Measurements from ENCODE around the gene CBLB.

The CBLB gene

DNA sequence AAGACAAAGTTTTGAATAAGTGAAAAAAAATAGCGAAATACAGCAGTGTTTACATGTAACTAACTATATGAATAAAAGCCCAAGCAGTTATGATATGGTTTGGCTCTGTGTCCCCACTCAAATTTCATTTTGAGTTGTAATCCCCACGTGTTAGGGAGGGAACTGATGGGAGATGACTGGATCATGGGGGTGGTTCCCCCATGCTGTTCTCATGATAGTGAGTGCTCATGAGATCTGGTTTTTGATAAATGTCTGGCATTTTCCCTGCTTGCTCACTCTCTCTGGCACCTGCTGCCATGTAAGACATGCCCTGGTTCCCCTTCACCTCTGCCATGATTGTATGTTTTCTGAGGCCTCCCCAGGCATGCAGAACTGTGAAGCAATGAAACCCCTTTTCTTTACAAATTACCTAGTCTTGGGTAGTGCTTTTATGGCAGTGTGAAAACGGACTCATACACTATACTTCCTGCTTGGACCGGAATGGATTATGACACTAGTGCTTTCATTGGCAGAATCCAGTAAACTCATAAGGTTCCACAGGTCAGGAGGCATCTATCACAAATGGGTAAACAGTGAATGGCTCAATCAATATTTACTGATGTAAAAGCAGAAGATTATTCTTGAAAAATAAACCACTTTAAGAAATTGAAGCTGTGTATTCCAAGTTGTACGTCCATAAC, 192.1 kb downstream of the CBLB start:
- TF ChIP-seq POLR2AphosphoS5 (IDR thresholded peaks at IDR 0.05; ENCODE audit: low read depth, low read length) (no peak), FOXP2 (optimal IDR thresholded peaks at IDR 0.05; ENCODE audit: borderline replicate concordance, extremely low read depth, extremely low read length, insufficient read depth) (no peak), SIN3A (IDR thresholded peaks at IDR 0.05; ENCODE audit: borderline replicate concordance, insufficient read depth, low read length) (no peak), TAF1 (IDR thresholded peaks at IDR 0.05; ENCODE audit: borderline replicate concordance, insufficient read depth, low read length) (no peak)

DNA sequence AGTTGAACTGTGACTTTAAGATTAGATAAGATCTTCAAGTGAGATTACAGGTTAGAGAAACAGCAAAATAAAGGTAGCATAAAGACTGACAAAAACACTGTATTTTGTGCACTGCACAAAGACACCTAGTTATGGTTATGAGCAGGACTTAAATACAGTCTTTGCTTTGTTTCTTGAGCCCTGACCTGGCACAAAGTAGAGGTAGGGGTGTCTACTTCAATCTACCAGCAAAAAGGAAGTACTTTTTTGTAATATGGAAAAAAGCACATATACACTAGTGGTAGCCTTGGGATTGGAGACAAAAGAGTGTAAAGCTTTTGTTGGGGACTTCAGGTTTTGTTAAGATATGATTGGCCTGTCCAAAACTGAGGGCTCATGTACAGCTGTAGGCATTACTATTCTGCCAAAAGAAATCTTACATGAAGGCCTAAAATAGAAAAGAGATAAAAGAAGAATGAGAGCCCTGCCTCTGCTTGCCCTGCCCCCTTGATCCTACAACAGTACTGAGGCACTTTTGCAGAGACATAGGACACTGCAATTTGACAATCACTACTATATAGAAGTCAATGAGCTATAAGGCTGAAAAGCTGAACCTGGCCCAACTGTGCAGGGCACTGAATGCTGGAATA, 194.3 kb downstream of the CBLB start:
- no peak for TF ChIP-seq SIN3A (IDR thresholded peaks at IDR 0.05; ENCODE audit: borderline replicate concordance, insufficient read depth, low read length)
- no peak for TF ChIP-seq POLR2AphosphoS5 (IDR thresholded peaks at IDR 0.05; ENCODE audit: low read depth, low read length)
- TF ChIP-seq, protein P1, sequence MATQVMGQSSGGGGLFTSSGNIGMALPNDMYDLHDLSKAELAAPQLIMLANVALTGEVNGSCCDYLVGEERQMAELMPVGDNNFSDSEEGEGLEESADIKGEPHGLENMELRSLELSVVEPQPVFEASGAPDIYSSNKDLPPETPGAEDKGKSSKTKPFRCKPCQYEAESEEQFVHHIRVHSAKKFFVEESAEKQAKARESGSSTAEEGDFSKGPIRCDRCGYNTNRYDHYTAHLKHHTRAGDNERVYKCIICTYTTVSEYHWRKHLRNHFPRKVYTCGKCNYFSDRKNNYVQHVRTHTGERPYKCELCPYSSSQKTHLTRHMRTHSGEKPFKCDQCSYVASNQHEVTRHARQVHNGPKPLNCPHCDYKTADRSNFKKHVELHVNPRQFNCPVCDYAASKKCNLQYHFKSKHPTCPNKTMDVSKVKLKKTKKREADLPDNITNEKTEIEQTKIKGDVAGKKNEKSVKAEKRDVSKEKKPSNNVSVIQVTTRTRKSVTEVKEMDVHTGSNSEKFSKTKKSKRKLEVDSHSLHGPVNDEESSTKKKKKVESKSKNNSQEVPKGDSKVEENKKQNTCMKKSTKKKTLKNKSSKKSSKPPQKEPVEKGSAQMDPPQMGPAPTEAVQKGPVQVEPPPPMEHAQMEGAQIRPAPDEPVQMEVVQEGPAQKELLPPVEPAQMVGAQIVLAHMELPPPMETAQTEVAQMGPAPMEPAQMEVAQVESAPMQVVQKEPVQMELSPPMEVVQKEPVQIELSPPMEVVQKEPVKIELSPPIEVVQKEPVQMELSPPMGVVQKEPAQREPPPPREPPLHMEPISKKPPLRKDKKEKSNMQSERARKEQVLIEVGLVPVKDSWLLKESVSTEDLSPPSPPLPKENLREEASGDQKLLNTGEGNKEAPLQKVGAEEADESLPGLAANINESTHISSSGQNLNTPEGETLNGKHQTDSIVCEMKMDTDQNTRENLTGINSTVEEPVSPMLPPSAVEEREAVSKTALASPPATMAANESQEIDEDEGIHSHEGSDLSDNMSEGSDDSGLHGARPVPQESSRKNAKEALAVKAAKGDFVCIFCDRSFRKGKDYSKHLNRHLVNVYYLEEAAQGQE (IDR thresholded peaks at IDR 0.05; ENCODE audit: insufficient read depth in 1 of 2, low read depth in 2 of 2, low read length in 2 of 2): no peak
- no peak for TF ChIP-seq FOXP2 (optimal IDR thresholded peaks at IDR 0.05; ENCODE audit: borderline replicate concordance, extremely low read depth, extremely low read length, insufficient read depth)
- TF ChIP-seq TAF1 (IDR thresholded peaks at IDR 0.05; ENCODE audit: borderline replicate concordance, insufficient read depth, low read length): no peak

- TF ChIP-seq POLR2AphosphoS5 (IDR thresholded peaks at IDR 0.05; ENCODE audit: low read depth, low read length) (no peak), TAF1 (IDR thresholded peaks at IDR 0.05; ENCODE audit: borderline replicate concordance, insufficient read depth, low read length) (no peak), SIN3A (IDR thresholded peaks at IDR 0.05; ENCODE audit: borderline replicate concordance, insufficient read depth, low read length) (no peak), FOXP2 (optimal IDR thresholded peaks at IDR 0.05; ENCODE audit: borderline replicate concordance, extremely low read depth, extremely low read length, insufficient read depth) (no peak)
- TF ChIP-seq, protein P1 (IDR thresholded peaks at IDR 0.05; ENCODE audit: insufficient read depth in 1 of 2, low read depth in 2 of 2, low read length in 2 of 2): no peak
These were observed 195.8 kb downstream of the CBLB start for GRCh38 chr3:105672996-105673395.

- TF ChIP-seq SIN3A (IDR thresholded peaks at IDR 0.05; ENCODE audit: borderline replicate concordance, insufficient read depth, low read length) (no peak), POLR2AphosphoS5 (IDR thresholded peaks at IDR 0.05; ENCODE audit: low read depth, low read length) (no peak), TAF1 (IDR thresholded peaks at IDR 0.05; ENCODE audit: borderline replicate concordance, insufficient read depth, low read length) (no peak), FOXP2 (optimal IDR thresholded peaks at IDR 0.05; ENCODE audit: borderline replicate concordance, extremely low read depth, extremely low read length, insufficient read depth) (no peak)
- TF ChIP-seq, protein P1 (IDR thresholded peaks at IDR 0.05; ENCODE audit: insufficient read depth in 1 of 2, low read depth in 2 of 2, low read length in 2 of 2): no peak
These were observed 206.5 kb downstream of the CBLB start for GRCh38 chr3:105662306-105662705.

DNA sequence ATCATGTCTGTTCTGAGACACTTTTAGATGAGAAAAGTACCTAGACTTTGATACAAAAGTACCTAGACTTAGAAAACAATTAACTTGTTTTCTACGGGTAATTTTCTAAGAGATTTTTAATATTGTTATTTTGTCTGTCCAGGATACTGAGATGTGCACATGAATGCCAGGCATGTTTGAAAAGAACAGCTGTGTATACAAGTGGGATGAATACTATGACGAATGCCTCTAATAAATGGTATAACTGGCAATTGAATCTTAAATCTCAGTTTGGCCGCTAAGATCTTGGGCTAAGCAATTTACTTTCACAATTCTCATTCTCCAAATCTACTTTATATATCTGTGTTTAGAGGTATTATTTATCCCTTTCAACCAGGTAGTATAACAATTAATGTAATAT, 207.4 kb downstream of the CBLB start:
- TF ChIP-seq TAF1 (IDR thresholded peaks at IDR 0.05; ENCODE audit: borderline replicate concordance, insufficient read depth, low read length): no peak
- TF ChIP-seq POLR2AphosphoS5 (IDR thresholded peaks at IDR 0.05; ENCODE audit: low read depth, low read length): no peak
- TF ChIP-seq, protein P1 (IDR thresholded peaks at IDR 0.05; ENCODE audit: insufficient read depth in 1 of 2, low read depth in 2 of 2, low read length in 2 of 2): no peak
- no peak for TF ChIP-seq FOXP2 (optimal IDR thresholded peaks at IDR 0.05; ENCODE audit: borderline replicate concordance, extremely low read depth, extremely low read length, insufficient read depth)
- TF ChIP-seq SIN3A (IDR thresholded peaks at IDR 0.05; ENCODE audit: borderline replicate concordance, insufficient read depth, low read length): no peak
